ENCODE measurements around the gene CD300LF.

Gene CD300LF

GRCh38 chr17:74694081-74694480 is 18.6 kb downstream of the CD300LF start:
- Histone ChIP-seq H3K9ac (ENCODE audit: low read length) (no peak overlapping the region), H3K27me3 (ENCODE audit: control insufficient read depth, insufficient read depth, low read length) (peaks cover 3% of the 10 kb centered on the region), H3K9me3 (ENCODE audit: control insufficient read depth, low read length) (no peaks in the 10 kb centered on the region), H3K36me3 (ENCODE audit: control insufficient read depth, insufficient read depth, low read length) (no peaks in the 10 kb centered on the region), H3K4me3 (ENCODE audit: low read length) (no peak overlapping the region), H3K4me1 (ENCODE audit: control insufficient read depth, insufficient read depth, low read length) (no peaks in the 10 kb centered on the region)

- H3K4me3 ChIP-seq (ENCODE audit: low read length): no peak overlapping the region
- H3K9ac ChIP-seq (ENCODE audit: low read length): no peak overlapping the region
- H3K36me3 ChIP-seq (ENCODE audit: control insufficient read depth, insufficient read depth, low read length): no peaks in the 10 kb centered on the region
- H3K9me3 ChIP-seq (ENCODE audit: control insufficient read depth, low read length): no peaks in the 10 kb centered on the region
- no peaks in the 10 kb centered on the region for H3K4me1 ChIP-seq (ENCODE audit: control insufficient read depth, insufficient read depth, low read length)
- H3K27me3 ChIP-seq (ENCODE audit: control insufficient read depth, insufficient read depth, low read length): peaks cover 3% of the 10 kb centered on the region
Measured at GRCh38 chr17:74691151-74691550, 21.6 kb downstream of the CD300LF start.

- H3K4me3 ChIP-seq (ENCODE audit: low read length): no peak overlapping the region
- H3K27me3 ChIP-seq (ENCODE audit: control insufficient read depth, insufficient read depth, low read length): peaks cover 3% of the 10 kb centered on the region
- no peaks in the 10 kb centered on the region for H3K4me1 ChIP-seq (ENCODE audit: control insufficient read depth, insufficient read depth, low read length)
- H3K36me3 ChIP-seq (ENCODE audit: control insufficient read depth, insufficient read depth, low read length): no peaks in the 10 kb centered on the region
- H3K9ac ChIP-seq (ENCODE audit: low read length): no peak overlapping the region
- H3K9me3 ChIP-seq (ENCODE audit: control insufficient read depth, low read length): no peaks in the 10 kb centered on the region
Measured at GRCh38 chr17:74690409-74690825, 22.3 kb downstream of the CD300LF start.

GRCh38 chr17:74687886-74688285 is 24.8 kb downstream of the CD300LF start:
- Histone ChIP-seq H3K4me1 (ENCODE audit: control insufficient read depth, insufficient read depth, low read length) (no peaks in the 10 kb centered on the region), H3K4me3 (ENCODE audit: low read length) (no peak overlapping the region), H3K27me3 (ENCODE audit: control insufficient read depth, insufficient read depth, low read length) (peaks cover 4% of the 10 kb centered on the region), H3K9me3 (ENCODE audit: control insufficient read depth, low read length) (no peaks in the 10 kb centered on the region), H3K36me3 (ENCODE audit: control insufficient read depth, insufficient read depth, low read length) (no peaks in the 10 kb centered on the region), H3K9ac (ENCODE audit: low read length) (no peak overlapping the region)

- H3K9me3 ChIP-seq (ENCODE audit: control insufficient read depth, low read length): no peaks in the 10 kb centered on the region
- H3K9ac ChIP-seq (ENCODE audit: low read length): no peak overlapping the region
- H3K4me1 ChIP-seq (ENCODE audit: control insufficient read depth, insufficient read depth, low read length): no peaks in the 10 kb centered on the region
- no peaks in the 10 kb centered on the region for H3K36me3 ChIP-seq (ENCODE audit: control insufficient read depth, insufficient read depth, low read length)
- peaks cover 5% of the 10 kb centered on the region for H3K27me3 ChIP-seq (ENCODE audit: control insufficient read depth, insufficient read depth, low read length)
- H3K4me3 ChIP-seq (ENCODE audit: low read length): no peak overlapping the region
Measured at GRCh38 chr17:74686761-74687160, 26.0 kb downstream of the CD300LF start.

GRCh38 chr17:74682471-74683190 is 30.1 kb downstream of the CD300LF start:
- no peak overlapping the region for H3K9ac ChIP-seq (ENCODE audit: low read length)
- H3K27me3 ChIP-seq (ENCODE audit: control insufficient read depth, insufficient read depth, low read length): peaks cover 5% of the 10 kb centered on the region
- H3K9me3 ChIP-seq (ENCODE audit: control insufficient read depth, low read length): no peaks in the 10 kb centered on the region
- H3K36me3 ChIP-seq (ENCODE audit: control insufficient read depth, insufficient read depth, low read length): no peaks in the 10 kb centered on the region
- H3K4me1 ChIP-seq (ENCODE audit: control insufficient read depth, insufficient read depth, low read length): no peaks in the 10 kb centered on the region
- H3K4me3 ChIP-seq (ENCODE audit: low read length): no peak overlapping the region

GRCh38 chr17:74682028-74682427 is 30.7 kb downstream of the CD300LF start:
- no peaks in the 10 kb centered on the region for H3K36me3 ChIP-seq (ENCODE audit: control insufficient read depth, insufficient read depth, low read length)
- no peak overlapping the region for H3K9ac ChIP-seq (ENCODE audit: low read length)
- no peak overlapping the region for H3K4me3 ChIP-seq (ENCODE audit: low read length)
- no peaks in the 10 kb centered on the region for H3K4me1 ChIP-seq (ENCODE audit: control insufficient read depth, insufficient read depth, low read length)
- peaks cover 5% of the 10 kb centered on the region for H3K27me3 ChIP-seq (ENCODE audit: control insufficient read depth, insufficient read depth, low read length)
- H3K9me3 ChIP-seq (ENCODE audit: control insufficient read depth, low read length): no peaks in the 10 kb centered on the region

GRCh38 chr17:74680941-74681340 is 31.8 kb downstream of the CD300LF start:
- Histone ChIP-seq H3K4me1 (ENCODE audit: control insufficient read depth, insufficient read depth, low read length) (no peaks in the 10 kb centered on the region), H3K9ac (ENCODE audit: low read length) (no peak overlapping the region), H3K9me3 (ENCODE audit: control insufficient read depth, low read length) (no peaks in the 10 kb centered on the region), H3K27me3 (ENCODE audit: control insufficient read depth, insufficient read depth, low read length) (peaks cover 5% of the 10 kb centered on the region), H3K36me3 (ENCODE audit: control insufficient read depth, insufficient read depth, low read length) (no peaks in the 10 kb centered on the region), H3K4me3 (ENCODE audit: low read length) (no peak overlapping the region)

GRCh38 chr17:74680213-74680612 is 32.5 kb downstream of the CD300LF start:
- H3K4me3 ChIP-seq (ENCODE audit: low read length): no peak overlapping the region
- H3K27me3 ChIP-seq (ENCODE audit: control insufficient read depth, insufficient read depth, low read length): peaks cover 5% of the 10 kb centered on the region
- H3K9me3 ChIP-seq (ENCODE audit: control insufficient read depth, low read length): no peaks in the 10 kb centered on the region
- no peaks in the 10 kb centered on the region for H3K36me3 ChIP-seq (ENCODE audit: control insufficient read depth, insufficient read depth, low read length)
- no peak overlapping the region for H3K9ac ChIP-seq (ENCODE audit: low read length)
- no peaks in the 10 kb centered on the region for H3K4me1 ChIP-seq (ENCODE audit: control insufficient read depth, insufficient read depth, low read length)

- no peaks in the 10 kb centered on the region for H3K4me1 ChIP-seq (ENCODE audit: control insufficient read depth, insufficient read depth, low read length)
- no peaks in the 10 kb centered on the region for H3K36me3 ChIP-seq (ENCODE audit: control insufficient read depth, insufficient read depth, low read length)
- no peak overlapping the region for H3K9ac ChIP-seq (ENCODE audit: low read length)
- H3K27me3 ChIP-seq (ENCODE audit: control insufficient read depth, insufficient read depth, low read length): peaks cover 5% of the 10 kb centered on the region
- H3K9me3 ChIP-seq (ENCODE audit: control insufficient read depth, low read length): no peaks in the 10 kb centered on the region
- no peak overlapping the region for H3K4me3 ChIP-seq (ENCODE audit: low read length)
Measured at GRCh38 chr17:74679374-74679773, 33.3 kb downstream of the CD300LF start.

- no peaks in the 10 kb centered on the region for H3K9me3 ChIP-seq (ENCODE audit: control insufficient read depth, low read length)
- H3K4me3 ChIP-seq (ENCODE audit: low read length): no peak overlapping the region
- peaks cover 5% of the 10 kb centered on the region for H3K27me3 ChIP-seq (ENCODE audit: control insufficient read depth, insufficient read depth, low read length)
- no peaks in the 10 kb centered on the region for H3K36me3 ChIP-seq (ENCODE audit: control insufficient read depth, insufficient read depth, low read length)
- H3K9ac ChIP-seq (ENCODE audit: low read length): no peak overlapping the region
- H3K4me1 ChIP-seq (ENCODE audit: control insufficient read depth, insufficient read depth, low read length): no peaks in the 10 kb centered on the region
Measured at GRCh38 chr17:74678541-74678940, 34.2 kb downstream of the CD300LF start.

- Histone ChIP-seq H3K4me3 (ENCODE audit: low read length) (no peak overlapping the region), H3K9me3 (ENCODE audit: control insufficient read depth, low read length) (no peaks in the 10 kb centered on the region), H3K9ac (ENCODE audit: low read length) (no peak overlapping the region), H3K27me3 (ENCODE audit: control insufficient read depth, insufficient read depth, low read length) (no peaks in the 10 kb centered on the region), H3K4me1 (ENCODE audit: control insufficient read depth, insufficient read depth, low read length) (no peaks in the 10 kb centered on the region), H3K36me3 (ENCODE audit: control insufficient read depth, insufficient read depth, low read length) (no peaks in the 10 kb centered on the region)
Measured at GRCh38 chr17:74677558-74678466, 34.9 kb downstream of the CD300LF start.

Data from mucosa of stomach (tissue), 1 donor.